ENCODE measurements around the gene KDM4E.

The KDM4E gene

DNA sequence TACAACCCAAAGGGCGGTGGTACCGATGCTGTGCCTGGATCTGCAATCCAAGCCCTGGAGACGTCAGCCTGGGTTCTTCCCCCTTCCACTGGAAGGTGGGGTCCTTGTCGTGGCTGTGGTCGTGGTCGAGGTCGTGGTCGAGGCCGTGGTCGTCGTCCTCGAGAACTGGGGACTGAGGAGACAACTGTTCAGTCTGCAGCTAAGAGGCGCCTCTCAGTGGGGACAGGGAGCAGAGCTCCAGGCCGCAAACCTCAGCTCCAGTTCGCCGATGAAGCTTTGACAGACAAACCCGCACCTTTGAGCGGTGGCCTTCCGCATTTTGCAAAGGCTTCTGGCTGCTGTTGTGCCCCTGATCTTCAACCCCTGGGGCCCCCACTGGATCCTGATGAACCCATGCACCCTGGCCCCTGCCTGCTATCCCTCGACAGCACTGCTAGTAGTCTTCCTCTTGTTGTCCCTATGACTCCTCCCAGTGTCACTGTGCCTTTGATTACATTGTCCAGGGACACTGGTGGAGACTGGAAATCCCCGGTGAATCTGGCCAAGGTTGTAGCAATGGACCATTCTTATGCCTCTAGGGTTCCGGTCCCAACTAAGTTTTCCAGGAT is 25.6 kb downstream of the KDM4E start:
- DNase-seq (ENCODE audit: low spot score), result no peak

DNA sequence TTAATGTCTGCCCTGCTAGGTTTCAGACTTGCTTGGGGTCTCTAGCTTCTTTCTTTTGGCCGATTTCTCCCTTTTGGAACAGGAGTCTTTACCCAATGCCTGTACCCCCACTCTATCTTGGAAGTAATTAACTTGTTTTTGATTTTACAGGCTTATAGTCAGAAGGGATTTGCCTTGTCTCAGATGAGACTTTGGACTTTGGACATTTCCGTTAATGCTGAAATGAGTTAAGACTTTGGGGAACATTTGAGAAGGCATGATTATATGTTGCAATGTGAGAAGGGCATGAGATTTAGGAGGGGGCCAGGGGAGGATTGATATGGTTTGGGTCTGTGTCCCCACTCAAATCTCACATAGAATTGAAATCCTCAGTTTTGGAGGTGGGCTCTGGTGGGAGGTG is 29.3 kb downstream of the KDM4E start:
- DNase-seq (ENCODE audit: low spot score), result no peak

DNA sequence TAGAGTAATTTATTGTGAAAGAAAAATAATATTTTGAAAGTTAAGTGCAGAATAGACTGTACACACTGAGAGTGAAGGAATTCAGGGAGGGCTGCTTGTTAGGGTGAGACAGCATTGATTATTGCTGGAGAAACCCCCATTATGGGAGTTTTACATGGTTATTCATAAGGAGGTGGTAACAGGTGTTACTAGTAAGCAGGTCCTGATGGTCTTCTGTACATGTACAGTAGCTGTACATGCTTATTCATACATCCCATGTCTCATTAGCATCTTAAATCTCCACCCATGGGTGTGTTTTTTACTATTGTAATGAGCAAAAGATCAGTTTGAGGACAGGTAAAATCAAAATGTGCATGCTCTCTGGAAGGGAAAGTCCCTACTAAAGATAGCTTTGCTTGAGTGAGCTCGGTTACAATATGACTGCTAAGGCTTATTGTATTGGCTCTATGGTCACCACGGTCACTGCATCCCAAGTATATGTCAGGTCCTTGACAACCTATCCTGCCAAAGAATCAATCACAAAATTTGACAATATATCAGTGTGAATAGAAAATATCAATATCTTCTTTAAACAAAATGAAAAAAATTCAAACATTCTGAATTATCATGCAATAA is 30.3 kb downstream of the KDM4E start:
- no peak for DNase-seq (ENCODE audit: low spot score)

DNA sequence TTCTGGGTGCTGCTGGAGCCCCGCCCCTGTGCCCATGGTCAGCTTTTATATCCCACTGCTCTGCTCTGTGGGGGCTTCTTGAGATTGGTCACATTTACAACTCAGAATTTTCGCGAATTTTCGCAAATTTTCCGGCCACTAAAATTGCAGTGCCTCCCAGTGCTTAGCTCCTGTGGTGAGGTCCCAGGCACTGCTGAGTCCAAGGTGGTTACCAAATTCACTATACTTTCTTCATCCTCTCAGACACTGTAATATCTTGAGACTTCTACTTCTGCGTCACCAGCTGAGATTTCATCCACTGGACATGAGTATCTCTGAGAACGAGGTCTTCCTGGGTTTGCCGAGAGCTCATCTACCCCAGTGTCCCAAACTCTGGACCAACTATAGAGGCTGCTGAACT is 32.9 kb downstream of the KDM4E start:
- DNase-seq (ENCODE audit: low spot score), result no peak

DNA sequence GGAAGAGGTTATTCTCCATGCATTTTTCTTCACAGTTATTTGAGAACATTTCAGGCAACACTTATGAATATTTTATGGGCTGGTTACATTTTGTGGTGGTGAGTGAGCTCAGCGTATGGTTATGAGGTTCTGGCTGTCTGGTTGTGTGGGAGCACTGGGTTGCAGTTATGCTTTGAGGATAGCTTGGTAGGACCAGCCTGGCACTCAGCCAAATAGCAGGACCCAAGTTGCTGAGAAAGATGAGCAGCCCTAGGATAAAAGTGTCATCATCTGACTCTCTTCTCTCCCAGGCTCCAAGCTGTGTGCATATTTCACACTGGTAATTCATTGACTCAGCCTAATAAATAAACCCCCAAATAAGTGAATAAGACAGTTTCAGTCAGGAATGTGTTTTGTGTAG is 33.6 kb downstream of the KDM4E start:
- no peak for DNase-seq (ENCODE audit: low spot score)

DNA sequence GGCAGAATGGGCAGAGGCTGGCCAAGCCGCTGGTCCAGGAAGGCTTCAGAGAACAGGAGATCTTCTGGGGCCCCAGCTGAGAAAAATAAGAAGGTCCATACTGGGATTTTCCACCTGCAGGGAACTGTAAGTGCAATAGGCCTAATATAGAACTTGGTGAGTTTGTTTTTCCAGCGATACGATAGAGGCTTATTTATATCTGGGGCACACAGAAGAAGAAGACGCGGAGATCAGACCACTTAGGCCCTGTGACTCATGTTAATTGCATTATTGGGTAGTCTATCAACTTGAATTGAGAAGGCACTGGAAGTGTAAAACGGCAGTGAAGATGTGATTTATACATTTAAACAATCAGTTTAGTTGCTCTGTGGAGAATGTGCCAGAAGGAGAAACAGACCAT is 34.0 kb downstream of the KDM4E start:
- DNase-seq (ENCODE audit: low spot score), result no peak

DNA sequence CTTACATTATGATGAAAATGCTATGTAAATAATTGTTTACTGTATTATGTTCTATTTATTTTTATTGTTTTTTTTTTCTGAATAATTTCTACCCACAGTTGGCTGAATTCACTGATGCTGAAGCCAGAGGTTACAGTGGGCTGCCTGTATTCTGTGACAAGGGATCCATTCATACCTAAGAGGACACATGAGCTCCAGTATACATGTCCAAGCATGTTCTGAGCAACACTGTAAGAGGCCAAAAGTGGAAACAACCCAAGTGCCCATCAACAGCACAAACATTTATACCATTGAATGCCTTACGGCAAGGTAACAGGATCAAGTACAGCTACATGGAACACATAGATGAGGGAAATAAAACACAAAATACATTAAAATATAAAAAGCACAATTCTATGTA is 40.3 kb downstream of the KDM4E start:
- no peak for DNase-seq (ENCODE audit: low spot score)

DNA sequence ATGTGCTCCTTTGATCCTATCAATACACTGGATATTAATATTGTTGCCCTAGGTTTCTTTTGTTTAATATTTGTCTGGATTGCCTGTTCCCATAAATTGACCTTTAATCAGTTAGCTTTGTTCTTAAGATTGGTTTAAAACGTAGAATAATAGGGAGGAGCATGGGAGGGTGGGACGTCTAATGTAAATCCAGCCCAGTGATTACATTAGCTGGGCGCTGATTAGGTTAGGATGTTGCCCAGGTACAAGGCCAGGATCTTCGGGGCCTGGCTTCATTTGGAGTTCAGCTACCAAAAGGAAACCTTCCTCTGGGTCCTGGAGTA is 41.6 kb downstream of the KDM4E start, which contains the start of gene SRSF8:
TSS of gene SRSF8 (plus strand) at position 204 of the 323 bp plus-strand sequence. CDS start 308 bp downstream, outside the sequence.
- DNase-seq (ENCODE audit: low spot score), result no peak

DNA sequence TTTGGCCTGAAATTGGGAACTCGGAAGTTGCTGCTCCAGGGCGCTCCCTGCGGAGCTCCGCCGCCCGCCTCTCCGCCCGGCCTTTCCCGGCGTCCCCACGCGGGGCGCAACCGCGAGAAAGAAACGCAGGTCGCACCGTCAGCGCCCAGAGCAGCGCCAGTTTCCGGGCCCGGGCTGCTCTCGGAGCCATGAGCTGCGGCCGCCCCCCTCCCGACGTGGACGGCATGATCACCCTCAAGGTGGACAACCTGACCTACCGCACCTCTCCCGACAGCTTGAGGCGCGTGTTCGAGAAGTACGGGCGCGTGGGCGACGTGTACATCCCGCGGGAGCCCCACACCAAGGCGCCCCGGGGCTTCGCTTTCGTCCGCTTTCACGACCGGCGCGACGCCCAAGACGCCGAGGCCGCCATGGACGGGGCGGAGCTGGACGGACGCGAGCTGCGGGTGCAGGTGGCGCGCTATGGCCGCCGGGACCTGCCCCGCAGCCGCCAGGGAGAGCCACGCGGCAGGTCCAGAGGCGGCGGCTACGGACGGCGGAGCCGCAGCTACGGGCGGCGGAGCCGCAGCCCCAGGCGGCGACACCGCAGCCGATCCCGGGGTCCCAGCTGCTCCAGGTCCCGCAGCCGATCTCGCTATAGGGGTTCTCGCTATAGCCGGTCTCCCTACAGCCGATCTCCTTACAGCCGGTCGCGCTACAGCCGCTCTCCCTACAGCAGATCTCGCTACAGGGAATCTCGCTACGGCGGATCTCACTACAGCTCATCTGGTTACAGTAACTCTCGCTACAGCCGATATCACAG is 42.2 kb downstream of the KDM4E start:
- peak; percentile 25 for DNase-seq (ENCODE audit: low spot score)

DNA sequence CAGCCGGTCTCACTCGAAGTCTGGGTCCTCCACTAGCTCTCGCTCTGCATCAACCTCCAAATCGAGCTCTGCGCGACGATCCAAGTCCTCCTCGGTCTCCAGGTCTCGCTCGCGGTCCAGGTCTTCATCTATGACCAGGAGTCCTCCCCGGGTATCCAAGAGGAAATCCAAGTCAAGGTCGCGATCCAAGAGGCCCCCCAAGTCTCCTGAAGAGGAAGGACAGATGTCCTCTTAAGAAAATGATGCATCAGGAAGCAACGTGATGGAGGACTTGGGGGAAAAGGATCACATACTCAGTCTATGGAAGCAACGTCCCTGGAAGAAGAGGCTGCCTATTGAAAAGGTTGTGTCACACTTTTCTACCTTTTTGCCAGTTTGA is 42.8 kb downstream of the KDM4E start:
- no peak for DNase-seq (ENCODE audit: low spot score)

DNA sequence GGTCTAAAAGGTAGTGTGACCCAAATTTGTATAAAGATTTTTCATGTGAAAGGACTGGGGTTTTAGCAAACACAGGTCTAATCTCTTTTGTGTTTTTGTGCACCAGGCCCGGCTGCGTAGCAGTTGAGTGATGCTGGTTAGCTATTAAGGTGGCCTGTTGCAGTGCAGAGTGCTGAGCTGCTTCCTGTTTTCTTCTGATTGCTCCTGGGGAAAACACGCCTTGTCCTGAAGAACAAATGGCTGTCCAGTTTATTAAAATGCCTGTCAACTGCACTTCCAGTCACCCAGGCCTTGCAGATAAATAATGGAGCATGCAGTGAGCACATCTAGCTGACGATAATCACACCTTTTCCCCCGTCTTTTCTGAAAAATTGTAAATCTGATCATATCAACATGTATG is 43.5 kb downstream of the KDM4E start:
- peak; percentile 47 for DNase-seq (ENCODE audit: low spot score)

DNA sequence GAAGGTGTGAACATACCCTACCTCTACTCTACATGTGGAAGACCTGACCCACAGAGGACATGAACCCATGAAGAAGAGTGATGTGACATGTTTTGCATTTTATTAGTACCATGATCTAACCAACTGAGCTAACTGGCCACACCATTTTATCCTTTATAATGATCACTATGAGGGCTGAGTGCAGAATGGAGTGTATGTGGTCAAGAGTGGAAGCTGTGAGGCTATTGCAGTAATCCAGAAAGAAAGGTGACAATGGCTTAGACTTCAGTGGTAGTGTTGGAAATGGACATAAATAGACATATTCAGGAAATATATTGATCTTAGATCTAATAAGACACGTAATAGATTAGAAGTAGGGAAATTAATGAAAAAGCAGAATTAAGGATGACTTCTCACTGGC is 45.4 kb downstream of the KDM4E start:
- no peak for DNase-seq (ENCODE audit: low spot score)

DNA sequence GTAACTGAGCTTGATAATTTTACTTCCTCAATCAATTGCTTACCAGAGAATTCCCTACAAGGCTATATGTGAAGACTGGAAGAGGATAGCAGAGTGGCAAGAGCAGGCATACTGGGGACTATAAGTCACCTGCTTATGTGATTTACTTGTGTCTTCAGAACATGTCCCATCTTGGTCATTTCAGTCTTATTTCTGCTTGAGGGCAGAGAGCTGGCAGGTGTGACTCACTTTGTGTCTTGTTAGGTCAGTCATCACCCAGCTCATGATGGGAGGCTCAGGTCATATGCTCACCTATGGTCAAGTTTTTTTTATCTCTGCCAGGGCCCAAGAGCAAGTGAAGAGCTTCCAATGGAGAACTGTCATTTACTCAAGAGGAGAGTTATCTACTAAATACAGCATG is 47.9 kb downstream of the KDM4E start:
- no peak for DNase-seq (ENCODE audit: low spot score)

DNA sequence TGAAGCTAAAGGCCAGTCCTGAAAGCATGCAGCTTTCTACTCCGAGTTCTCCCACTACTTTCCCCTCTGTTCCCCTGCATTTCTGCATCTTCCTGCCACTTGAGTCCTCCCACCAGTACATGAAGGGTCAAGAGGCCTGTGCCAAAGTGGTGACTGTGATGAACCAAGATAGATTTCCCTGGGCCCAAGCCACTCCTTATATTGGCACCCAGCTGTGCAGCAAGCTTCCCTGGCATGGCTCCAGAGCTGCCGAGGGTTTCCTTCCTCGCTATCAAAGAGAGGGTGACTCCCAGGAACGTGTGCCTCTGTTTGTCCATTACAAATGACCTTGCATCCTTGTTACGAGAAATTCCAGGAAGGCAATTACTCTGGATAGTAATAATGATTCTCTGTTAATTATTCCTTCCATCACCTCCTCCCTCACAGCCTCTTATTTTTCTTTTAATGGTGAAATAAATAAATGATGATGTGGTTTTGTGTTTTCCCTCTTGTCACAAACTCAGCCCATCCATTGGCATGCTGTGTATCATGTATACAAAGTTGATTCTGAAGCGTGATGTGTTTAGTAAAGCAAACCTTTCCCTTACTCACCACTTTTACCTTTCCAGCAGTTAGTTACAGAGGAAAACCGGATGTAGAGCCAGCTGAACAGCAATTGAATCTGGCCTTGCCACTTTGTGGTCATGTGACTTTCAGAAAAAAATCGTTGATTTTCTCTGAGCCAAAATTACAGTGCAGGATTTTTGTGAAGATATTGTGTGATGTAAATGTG is 49.9 kb downstream of the KDM4E start:
- no peak for DNase-seq (ENCODE audit: low spot score)

DNA sequence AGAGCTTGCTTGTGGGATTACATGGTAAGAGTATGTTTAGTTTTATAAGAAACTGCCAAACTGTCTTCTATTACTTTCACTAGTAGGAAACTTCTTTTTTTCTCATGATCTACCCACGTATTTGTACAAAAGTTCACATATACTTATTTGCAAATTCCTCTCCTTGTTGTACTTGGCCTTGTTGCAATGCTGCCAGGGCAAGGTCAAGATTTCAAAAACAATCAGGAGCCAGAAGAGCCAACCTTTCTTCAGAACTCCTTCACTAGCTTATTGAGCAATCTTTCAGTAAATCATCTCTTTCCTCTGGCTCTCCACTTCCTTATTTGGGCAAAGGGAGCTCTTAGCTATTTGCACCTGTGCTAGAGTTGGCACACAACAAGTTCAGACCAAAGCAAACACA is 51.4 kb downstream of the KDM4E start:
- no peak for DNase-seq (ENCODE audit: low spot score)

DNA sequence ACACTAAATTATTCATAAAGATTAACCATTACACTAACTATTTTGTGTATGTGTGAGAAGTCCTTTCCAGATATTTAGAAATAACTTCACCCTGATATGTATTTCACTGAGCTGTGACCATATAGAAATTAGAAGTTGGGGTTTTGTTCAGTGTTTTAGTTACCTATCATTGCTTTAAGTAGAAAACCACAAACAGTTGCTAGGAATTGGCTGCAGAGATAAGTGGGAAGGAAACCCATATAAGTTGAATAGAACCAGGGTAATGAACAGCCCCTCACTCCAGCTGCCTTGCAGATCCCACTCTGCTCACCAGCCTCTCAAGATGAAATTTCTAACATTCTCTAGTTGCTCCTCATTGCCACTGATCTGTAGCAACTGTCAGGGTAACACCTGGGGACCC is 51.9 kb downstream of the KDM4E start:
- DNase-seq (ENCODE audit: low spot score), result no peak
